ENCODE results near the gene MAP2.

Gene MAP2, protein sequence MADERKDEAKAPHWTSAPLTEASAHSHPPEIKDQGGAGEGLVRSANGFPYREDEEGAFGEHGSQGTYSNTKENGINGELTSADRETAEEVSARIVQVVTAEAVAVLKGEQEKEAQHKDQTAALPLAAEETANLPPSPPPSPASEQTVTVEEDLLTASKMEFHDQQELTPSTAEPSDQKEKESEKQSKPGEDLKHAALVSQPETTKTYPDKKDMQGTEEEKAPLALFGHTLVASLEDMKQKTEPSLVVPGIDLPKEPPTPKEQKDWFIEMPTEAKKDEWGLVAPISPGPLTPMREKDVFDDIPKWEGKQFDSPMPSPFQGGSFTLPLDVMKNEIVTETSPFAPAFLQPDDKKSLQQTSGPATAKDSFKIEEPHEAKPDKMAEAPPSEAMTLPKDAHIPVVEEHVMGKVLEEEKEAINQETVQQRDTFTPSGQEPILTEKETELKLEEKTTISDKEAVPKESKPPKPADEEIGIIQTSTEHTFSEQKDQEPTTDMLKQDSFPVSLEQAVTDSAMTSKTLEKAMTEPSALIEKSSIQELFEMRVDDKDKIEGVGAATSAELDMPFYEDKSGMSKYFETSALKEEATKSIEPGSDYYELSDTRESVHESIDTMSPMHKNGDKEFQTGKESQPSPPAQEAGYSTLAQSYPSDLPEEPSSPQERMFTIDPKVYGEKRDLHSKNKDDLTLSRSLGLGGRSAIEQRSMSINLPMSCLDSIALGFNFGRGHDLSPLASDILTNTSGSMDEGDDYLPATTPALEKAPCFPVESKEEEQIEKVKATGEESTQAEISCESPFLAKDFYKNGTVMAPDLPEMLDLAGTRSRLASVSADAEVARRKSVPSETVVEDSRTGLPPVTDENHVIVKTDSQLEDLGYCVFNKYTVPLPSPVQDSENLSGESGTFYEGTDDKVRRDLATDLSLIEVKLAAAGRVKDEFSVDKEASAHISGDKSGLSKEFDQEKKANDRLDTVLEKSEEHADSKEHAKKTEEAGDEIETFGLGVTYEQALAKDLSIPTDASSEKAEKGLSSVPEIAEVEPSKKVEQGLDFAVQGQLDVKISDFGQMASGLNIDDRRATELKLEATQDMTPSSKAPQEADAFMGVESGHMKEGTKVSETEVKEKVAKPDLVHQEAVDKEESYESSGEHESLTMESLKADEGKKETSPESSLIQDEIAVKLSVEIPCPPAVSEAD (N-terminal part only)

DNA sequence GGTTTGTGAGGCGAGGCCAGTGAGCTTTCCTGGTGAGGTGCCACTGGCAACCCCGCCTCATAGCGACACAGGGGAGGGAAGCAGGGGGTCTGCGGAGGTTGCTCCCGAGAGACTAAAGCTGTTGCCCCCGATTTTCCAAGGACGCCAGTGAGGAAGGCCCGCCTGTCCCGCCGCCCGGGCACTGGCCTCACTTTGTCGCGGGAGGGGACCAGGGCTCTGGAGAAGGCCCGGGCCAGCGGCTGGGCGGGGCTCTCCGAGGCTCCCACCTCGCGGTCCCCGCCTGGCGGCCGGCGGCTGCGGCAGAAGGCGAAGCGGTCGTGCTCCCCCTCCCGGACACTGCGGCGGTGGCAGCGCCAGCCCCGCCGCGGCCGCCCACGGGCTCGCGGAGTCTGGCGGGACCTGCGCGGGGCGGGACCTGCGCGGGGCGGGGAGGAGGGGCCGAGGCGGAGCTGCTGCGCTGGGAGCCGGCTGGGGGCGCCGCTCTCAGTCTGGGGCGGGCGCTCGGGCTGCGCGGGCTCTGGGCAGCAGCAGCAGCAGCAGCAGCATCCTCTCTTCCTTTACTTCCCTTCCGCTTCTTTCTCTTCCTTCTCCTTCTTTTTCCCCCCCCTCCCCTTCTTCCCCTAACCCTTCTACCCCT, at the start of gene MAP2:
MAP2 (plus strand) TSS at position 486 of the 637 bp plus-strand sequence. CDS start 229,124 bp downstream, outside the sequence.
- peak; percentile 55 for DNase-seq (ENCODE audit: low spot score)

DNA sequence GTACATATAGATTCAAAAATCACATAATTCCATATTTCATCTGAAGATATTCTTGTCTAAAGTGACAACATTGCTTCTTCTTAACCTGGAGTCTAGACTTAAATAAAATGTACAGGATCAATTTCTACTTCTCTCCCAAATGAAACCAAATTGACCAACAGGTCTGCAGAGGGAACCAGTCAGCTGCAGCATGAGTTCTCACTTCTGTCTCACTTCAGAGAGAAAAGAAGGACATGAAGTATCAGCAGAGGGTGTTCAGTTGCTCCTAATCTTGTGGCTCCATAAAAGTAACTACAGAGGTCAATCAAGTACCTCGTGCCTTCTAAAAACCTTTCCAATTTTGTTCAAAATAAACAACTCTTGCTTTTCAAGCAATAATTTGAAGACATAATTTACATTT, 47.2 kb upstream of the MAP2 start:
- no peak for DNase-seq (ENCODE audit: low spot score)

DNA sequence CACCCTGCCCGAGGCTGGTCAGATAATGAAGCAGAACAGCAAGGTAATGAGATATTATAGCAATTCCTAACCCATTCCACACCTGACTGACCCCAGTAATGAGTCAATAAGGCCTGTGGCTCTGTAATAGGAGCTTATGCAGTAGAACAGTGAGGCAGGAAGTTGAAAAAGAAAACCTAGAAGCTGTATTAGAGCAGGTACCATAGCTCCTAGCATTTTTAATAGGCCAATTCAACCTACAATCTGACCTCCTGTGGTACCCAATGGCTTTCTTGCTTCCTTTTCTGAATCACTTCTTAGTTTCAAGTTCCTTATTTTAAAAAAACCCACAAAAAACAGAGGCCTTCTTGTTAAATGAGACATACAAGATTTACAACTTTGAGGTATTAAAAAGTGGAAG, 43.6 kb upstream of the MAP2 start:
- DNase-seq (ENCODE audit: low spot score) = no peak

DNA sequence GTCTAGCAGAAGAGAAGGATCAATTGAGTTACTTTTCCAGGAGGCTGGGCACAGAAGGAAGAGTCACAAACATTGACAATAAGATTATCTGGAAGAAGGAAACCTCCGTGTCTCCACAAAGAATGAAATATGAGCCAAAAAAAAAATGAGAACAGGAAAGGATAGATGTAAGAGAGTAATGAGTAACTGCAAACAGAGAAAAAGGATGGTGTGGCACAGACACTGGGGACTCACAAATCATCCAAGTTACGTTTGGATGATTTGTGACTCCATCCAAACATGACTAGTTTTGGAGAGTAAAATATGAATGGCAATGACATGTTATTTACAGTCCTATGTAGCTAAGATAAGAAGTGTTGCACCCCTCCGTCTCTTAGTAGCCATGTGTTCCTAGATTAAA, 42.8 kb upstream of the MAP2 start:
- DNase-seq (ENCODE audit: low spot score) = no peak

DNA sequence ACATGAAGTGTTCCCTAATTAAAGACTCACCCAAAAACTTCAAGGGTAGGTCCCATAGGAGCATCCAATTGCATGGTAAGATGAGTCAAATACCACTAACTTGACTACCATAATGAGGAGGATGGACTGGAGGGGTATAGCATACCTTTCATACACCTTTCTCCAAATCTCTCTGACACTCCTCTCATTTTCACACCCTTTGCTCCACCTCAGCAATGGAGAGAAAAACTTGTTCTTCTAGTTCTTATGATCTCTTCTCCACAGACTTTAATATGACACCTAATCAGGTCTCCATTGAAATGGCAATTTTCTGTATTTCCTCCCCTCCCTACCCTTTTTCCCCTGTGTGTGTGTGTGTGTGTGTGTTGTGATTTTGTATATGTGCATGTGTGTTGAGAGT, 41.1 kb upstream of the MAP2 start:
- no peak for DNase-seq (ENCODE audit: low spot score)

DNA sequence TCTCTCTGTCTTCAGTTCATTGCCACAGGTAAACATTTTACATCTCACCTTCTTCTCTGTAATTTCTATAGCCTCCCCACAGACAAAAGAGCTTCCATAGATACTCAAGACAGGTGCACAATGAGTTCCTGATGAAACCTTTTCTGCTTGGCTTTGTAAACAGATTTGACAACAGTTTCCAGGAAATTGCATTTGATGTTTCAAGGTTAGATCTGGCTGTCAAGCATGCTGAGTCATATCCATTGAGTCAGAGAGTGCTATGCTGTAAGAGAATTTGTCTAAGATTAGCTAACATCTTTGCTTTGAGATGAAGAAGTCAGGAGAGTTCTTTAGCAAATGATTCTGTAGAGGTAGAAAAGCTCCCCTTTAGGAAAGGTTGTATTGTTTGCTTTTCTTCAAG, 40.6 kb upstream of the MAP2 start:
- DNase-seq (ENCODE audit: low spot score) = no peak

DNA sequence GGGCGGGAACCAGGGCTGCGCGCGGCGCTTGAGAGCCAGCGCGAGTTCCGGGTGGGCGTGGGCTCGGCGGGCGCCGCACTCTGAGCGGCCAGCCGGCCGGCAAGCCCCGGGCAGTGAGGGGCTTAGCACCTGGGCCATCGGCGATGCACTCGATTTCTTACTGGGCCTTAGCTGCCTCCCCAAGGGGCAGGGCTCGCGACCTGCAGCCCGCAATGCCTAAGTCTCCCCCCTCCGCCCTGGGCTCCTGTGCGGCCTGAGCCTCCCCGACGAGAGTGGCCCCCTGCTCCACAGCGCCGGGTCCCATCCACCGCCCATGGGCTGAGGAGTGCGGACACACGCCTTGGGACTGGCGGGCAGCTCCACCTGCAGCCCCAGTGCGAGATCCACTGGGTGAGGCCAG, 36.5 kb upstream of the MAP2 start:
- DNase-seq (ENCODE audit: low spot score) = no peak

DNA sequence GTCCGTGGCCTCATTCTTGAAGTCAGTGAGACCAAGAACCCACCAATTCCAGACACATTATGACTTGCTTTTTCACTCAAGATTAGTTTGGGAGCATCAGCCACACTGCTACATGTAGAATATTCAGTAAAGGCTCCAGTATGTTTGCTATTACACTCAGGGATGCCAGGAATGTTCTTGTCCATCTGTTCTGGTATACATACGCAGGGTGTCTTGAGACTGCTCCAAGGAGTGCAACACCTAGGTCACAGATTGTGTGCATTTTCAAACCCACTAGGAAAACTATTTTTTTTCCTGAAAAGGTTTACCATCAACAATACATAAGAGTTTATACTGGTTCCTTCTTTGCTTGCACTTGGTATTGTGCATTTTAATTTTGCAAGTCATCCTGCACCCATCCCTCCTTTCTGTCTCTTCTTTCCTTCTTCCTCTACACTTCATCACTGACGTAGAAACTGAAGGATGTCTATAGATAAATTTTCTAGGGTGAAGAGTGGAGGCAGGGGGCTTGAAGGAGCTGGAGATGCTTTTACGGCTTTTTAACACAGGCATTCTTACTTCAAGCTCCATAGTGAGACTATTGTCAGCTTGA, 35.3 kb upstream of the MAP2 start:
- no peak for DNase-seq (ENCODE audit: low spot score)

DNA sequence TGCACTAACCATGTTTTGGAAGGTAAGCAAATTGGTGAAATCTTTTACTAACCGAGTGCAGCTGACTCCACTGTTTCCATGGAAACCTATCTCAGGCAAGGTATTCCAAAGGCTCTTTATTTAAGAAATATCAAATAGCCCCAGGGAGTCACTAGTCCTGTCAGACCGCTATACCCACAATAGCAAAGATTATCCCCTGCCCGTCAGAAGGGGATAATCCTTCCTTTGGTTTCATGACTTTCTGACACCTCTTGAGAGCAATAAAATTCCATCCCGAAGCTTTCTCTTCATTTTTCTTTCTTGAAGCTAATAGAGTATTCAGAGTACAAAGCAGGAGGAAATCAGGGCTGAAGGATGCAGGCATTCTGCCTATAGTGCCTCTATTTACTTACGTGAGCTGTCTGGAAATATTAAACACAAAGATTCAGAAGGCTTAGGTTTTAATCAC, 34.7 kb upstream of the MAP2 start:
- DNase-seq (ENCODE audit: low spot score) = no peak

DNA sequence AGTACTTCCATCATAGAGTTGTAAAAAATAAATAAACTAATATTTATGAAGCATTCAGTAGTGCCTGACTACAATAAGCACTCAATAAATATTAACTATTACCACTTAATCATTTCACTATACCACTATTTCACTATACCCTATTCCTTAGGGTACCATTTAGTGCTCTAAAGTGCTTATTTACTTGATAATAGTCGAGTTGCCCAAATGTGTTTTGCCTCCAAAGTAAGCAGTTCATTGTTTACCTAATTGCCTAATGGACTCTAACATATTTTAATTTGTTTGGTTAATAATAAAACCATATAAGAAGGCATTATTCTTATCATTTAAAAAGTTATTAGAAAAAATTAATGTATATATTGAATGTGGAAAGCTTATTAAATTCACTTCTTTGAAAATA, 33.0 kb upstream of the MAP2 start:
- no peak for DNase-seq (ENCODE audit: low spot score)

DNA sequence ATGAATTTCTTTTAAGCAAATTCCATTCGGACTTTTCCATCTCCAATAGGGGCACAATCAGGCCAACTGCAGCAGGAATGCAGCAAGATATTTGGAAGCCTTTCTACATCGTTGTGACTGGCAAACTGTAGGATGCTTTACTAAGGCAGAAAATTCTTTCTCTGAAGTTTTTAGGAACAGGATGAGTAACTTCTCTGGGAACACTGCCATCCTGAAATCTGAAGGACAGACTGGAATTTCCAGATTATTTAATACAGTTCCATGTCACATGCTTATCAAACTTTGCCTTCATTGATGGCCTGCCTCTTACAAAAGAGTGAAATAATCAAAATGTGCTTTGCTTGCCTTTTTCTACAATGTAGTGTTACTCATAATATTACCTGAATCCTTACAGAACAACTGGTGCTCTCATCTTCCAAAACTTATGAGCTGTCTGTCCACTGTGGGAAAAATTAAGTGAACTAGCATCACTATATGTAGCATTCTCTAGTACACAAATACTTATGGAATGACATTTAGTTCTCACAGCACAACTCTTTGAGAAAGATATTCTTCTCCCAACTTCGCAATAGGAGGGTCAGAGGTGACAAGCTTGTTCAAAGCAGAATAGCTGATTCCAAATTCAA, 32.0 kb upstream of the MAP2 start:
- no peak for DNase-seq (ENCODE audit: low spot score)

DNA sequence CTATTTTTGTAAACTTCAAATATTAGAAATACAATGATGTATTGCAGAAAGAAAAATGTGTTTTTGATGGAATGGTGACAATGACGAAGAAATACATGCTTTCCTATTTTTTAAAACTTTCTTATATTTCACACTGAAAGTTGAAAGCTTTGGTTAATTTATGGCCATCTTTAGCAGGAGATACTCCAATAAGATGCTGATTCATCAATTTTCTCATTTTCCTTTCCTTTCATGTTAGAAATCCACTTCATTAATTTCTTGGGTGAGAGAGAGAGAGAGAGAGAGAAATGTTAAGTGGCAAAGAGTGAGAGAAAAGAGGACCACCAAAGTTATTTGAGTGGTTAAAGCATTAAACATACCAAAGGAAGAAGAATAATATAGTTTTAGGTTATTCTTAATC, 28.6 kb upstream of the MAP2 start:
- no peak for DNase-seq (ENCODE audit: low spot score)

DNA sequence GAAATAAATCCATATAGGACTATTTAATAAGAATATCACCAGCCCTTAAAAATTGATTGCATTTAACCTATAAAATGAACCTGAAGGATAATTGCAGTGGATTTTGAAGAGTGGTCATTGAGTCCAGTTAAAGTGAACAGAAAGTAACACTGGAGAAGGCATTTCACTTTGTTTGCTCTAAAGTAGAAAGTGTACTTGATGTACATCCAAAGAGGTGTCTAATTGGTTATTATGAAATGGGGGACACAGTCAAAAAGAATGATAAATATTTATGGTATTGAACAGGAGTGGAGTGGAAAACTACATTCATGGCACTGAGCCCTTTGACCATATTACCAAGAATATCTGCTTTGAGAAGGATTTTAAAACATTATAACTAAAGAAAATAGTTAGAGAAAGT, 28.2 kb upstream of the MAP2 start:
- DNase-seq (ENCODE audit: low spot score) = no peak

DNA sequence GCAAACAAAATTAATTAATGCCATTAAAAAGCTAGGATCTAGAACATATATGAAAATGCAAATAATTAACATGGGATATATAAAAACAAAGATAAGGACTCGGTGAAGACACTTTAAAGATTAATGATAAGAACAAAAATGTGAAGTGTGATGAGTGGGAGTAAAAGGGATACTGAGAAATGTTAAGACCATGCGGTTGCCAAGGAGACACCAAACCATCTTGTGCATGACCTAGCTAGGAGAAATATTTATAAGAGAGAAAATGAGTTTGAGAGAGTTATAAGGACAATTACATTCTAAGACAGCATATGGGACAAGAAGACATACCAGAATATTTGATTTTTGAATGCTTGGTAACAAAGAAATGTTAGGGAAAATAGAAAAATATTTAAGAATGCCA, 25.4 kb upstream of the MAP2 start:
- no peak for DNase-seq (ENCODE audit: low spot score)

DNA sequence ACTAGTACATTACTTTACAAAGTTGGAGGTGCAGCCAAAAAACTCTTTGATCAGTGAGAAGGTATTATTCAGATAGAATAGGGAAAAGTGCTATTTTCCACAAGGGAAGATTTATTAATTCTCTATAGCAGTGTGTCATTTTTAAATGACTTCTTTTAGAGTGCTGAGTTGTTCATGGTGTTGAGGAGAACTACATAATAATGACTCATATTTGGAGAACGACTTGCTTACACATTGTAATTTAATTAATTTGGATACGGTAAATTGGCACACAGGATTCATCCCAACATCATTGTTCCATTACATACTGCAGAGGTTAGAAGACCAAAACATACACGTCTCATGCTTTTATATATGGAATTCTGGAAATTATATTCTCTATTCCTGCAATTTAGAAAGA, 22.1 kb upstream of the MAP2 start:
- no peak for DNase-seq (ENCODE audit: low spot score)

DNA sequence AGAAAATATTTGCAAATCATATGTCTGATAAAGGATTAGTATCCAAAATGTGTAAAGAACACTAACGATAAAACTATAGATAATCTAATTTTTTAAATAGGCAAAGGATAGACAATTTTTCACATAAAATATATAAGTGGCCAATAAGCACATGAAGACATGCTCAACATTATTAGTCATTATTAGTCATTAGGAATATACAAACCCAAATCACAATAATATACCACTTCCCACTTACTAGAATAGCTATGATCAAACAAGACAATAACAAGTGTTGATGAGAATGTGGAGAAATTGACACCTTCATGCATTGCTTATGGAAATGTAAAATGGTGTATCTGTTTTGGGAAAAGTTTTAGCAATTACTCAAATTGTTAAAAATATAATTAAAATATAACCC, 12.6 kb upstream of the MAP2 start:
- DNase-seq (ENCODE audit: low spot score) = no peak

DNA sequence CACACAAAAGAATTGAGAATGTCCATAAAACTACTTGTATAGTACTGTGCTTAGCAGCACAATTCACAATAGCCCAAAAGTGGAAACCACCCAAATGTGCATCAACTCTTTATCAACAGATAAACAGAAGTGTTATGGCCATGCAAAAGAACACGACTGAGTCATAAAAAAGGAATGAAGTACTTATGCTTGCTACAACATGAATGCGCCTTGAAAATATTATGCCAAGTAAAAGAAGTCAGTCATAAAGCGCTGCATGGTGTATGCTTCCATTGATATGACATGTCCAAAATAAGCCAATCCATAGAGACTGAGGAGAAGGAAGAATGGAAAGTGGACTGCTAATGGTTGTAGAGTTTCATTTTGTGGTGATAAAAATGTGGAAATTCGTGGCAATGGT, 12.1 kb upstream of the MAP2 start:
- no peak for DNase-seq (ENCODE audit: low spot score)

DNA sequence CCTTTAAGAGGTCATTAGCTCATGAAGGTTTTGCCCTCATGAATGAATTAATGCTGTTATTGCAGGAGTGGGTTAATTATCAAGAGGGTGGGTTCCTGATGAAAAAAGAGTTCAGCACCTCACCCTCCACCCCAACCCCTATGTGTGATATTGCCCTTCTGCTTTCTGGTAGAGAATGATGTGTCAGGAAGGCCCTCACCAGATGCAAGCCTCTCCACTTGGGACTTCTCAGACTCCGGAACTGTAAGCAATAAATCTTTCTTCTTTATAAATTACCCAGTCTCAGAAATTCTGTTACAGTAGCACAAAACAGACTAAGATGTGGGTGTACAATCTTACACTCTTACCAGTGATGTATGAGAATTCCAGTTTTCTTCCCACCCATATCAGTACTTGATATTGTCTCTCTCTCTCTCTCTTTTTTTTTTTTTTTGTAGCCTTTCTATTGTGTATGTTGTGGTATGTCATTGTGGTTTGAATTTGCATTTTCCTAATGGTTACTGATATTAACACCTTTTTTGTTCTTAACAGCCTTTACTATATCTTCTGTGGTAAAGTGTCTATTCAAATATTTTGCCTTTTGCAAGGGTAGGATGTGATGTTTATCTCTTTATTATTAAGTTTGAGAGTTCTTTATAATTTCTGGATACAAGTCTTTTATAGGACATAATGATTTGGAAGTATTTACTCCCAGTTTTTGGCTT, 10.4 kb upstream of the MAP2 start:
- no peak for DNase-seq (ENCODE audit: low spot score)

DNA sequence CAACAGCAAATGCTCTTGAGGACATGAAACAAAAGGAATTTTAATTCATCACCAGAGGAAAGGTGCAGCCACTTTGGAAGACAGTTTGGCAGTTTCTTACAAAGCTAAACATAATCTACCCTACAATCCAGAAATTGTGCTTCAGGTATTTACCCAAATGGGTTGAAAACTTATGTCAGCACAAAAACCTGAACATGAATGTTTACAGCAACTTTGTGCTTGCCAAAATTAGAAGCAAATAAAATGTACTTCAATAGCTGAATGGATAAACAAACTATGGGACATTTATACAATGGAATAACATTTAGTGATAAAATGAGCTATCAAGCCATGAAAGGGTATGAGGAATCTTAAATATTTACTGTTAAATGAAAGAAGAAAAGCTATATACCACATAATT, 6.9 kb upstream of the MAP2 start:
- DNase-seq (ENCODE audit: low spot score) = no peak

DNA sequence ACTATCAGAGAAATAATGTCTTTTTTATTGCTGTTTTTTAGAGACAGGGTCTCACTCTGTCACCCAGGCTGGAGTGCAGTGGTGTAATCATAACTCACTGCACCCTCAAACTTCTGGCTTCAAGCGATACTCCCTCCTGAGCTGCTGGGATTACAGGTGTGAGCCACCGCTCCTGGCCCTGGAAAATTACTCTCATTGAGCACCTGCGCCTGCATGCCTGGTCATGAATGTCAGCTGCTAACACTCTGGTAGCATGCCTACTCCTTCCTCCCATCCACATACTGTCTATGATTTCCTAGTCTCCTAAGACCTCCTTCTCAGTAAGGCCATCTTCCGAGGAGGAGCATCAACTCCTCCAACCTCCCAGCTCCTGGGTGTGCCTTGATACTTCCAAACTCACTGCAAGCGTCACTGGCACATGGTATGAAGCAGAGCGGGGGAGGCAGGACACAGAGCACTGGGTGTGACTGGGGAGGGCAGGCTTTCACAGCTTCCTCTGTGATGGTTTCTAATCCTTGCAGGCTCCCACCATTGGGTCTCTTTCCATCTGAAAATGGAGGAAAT, 1.6 kb upstream of the MAP2 start:
- no peak for DNase-seq (ENCODE audit: low spot score)

Data from hematopoietic multipotent progenitor cell treated with erythropoietin and hydrocortisone succinate and interleukin-3 and kit ligand, for 15 days (in vitro differentiated cells).